IMR-90 (cell line): ENCODE measurements around the gene TOGARAM2. TPM values are rescaled to one million over a fixed set of nuclear protein-coding genes. Genes with fewer than 3 reads are reported as not detected.

ENCODE experiments used
- ATAC-seq: fragments of 200-7000 bp; cut with Tn5 transposase; 2 replicates; pipeline ENCODE4 v1.9.1; 2020; ENCODE audit warnings: low read depth, mild to moderate bottlenecking, moderate library complexity
- BruUV-seq: library from RNA; stranded (reverse); fragments of 400-500 nt; replicated peaks from 2 replicates; lab custom pipeline; 2021; lab: Mats Ljungman, UMichigan
- CTCF ChIA-PET: fragments of 300-600 bp; formaldehyde crosslinking; extraction: SDS; loops from one replicate; lab custom pipeline; 2021; ENCODE audit warnings: antibody characterized with exemption; lab: Yijun Ruan, JAX
- POLR2A ChIA-PET: fragments of 300-600 bp; sonication (Branson Sonifier 250); formaldehyde crosslinking; loops from one replicate; lab custom pipeline; 2022; ENCODE audit warnings: antibody characterized with exemption; ENCODE audit not compliant: unreplicated experiment; lab: Charles Lee
- DNase-seq: peaks from one replicate; pipeline ENCODE4 v3.0.0; 2013
- H2AFZ ChIP-seq: replicated peaks from 2 replicates; pipeline ENCODE3; 2013; ENCODE audit warnings: low read length, mild to moderate bottlenecking; ENCODE audit not compliant: poor library complexity
- H2AK5ac ChIP-seq: 2 replicates; pipeline ENCODE4 v1.6.1; 2013; ENCODE audit warnings: low read depth, low read length, inconsistent platforms
- H2AK9ac ChIP-seq: replicated peaks from 2 replicates; pipeline ENCODE3; 2013; ENCODE audit warnings: mild to moderate bottlenecking, low read depth, low read length, moderate library complexity; ENCODE audit not compliant: poor library complexity
- H2BK120ac ChIP-seq: 2 replicates; pipeline ENCODE4 v1.6.1; 2013; ENCODE audit warnings: low read depth, low read length, inconsistent platforms
- H2BK15ac ChIP-seq: 3 replicates; pipeline ENCODE4 v1.6.1; 2013; ENCODE audit warnings: low read depth, low read length, inconsistent platforms
- H2BK20ac ChIP-seq: 2 replicates; pipeline ENCODE4 v1.6.1; 2013; ENCODE audit warnings: low read depth, mild to moderate bottlenecking, inconsistent platforms, low read length, moderate library complexity
- H2BK5ac ChIP-seq: 2 replicates; pipeline ENCODE4 v1.6.1; 2013; ENCODE audit warnings: mild to moderate bottlenecking, low read depth, low read length, inconsistent platforms; ENCODE audit not compliant: poor library complexity, severe bottlenecking
- H3K14ac ChIP-seq: replicated peaks from 2 replicates; pipeline ENCODE4 v1.6.1; 2013; ENCODE audit warnings: low read depth, low read length, inconsistent platforms
- H3K18ac ChIP-seq: 2 replicates; pipeline ENCODE4 v1.6.1; 2013; ENCODE audit warnings: low read depth, low read length, control low read depth
- H3K23ac ChIP-seq: 2 replicates; pipeline ENCODE4 v1.6.1; 2013; ENCODE audit warnings: low read depth, low read length, inconsistent platforms
- H3K27ac ChIP-seq: 2 replicates; pipeline ENCODE4 v1.5.1; 2013; ENCODE audit warnings: mild to moderate bottlenecking, control low read depth, low read length; ENCODE audit not compliant: insufficient read depth
- H3K27me3 ChIP-seq: 2 replicates; pipeline ENCODE4 v1.6.1; 2013; ENCODE audit warnings: low read length; ENCODE audit not compliant: control insufficient read depth, insufficient read depth
- H3K36me3 ChIP-seq: 2 replicates; pipeline ENCODE4 v1.6.1; 2013; ENCODE audit warnings: low read length, mixed read lengths; ENCODE audit not compliant: control insufficient read depth, insufficient read depth
- H3K4ac ChIP-seq: 2 replicates; pipeline ENCODE4 v1.6.1; 2013; ENCODE audit warnings: low read depth, low read length, inconsistent platforms
- H3K4me1 ChIP-seq: 2 replicates; pipeline ENCODE4 v1.6.1; 2013; ENCODE audit warnings: low read length, mixed read lengths; ENCODE audit not compliant: control insufficient read depth, insufficient read depth
- H3K4me2 ChIP-seq: 2 replicates; pipeline ENCODE4 v1.6.1; 2013; ENCODE audit warnings: low read depth, mild to moderate bottlenecking, control low read depth, low read length, moderate library complexity
- H3K4me3 ChIP-seq: 2 replicates; pipeline ENCODE4 v1.5.1; 2013; ENCODE audit warnings: low read depth, mild to moderate bottlenecking, control low read depth, low read length, moderate library complexity; ENCODE audit not compliant: insufficient read depth
- H3K56ac ChIP-seq: 2 replicates; pipeline ENCODE4 v1.6.1; 2013; ENCODE audit warnings: low read length, inconsistent platforms; ENCODE audit not compliant: insufficient read depth; ENCODE audit errors: extremely low read depth
- H3K79me1 ChIP-seq, 2 experiments: 2 replicates each; pipeline ENCODE4 v1.6.1; 2013; ENCODE audit warnings: low read length in 2 of 2, inconsistent platforms in 1 of 2, low read depth in 1 of 2
- H3K9ac ChIP-seq: 2 replicates; pipeline ENCODE4 v1.6.1; 2013; ENCODE audit warnings: low read depth, low read length, control low read depth
- H3K9me1 ChIP-seq: 2 replicates; pipeline ENCODE4 v1.6.1; 2013; ENCODE audit warnings: low read length, inconsistent platforms; ENCODE audit not compliant: insufficient read depth
- H3K9me3 ChIP-seq: 2 replicates; pipeline ENCODE4 v1.6.1; 2013; ENCODE audit warnings: low read length; ENCODE audit not compliant: control insufficient read depth, insufficient read depth
- H4K20me1 ChIP-seq: 2 replicates; pipeline ENCODE4 v1.6.1; 2013; ENCODE audit warnings: low read length, inconsistent platforms; ENCODE audit not compliant: insufficient read depth
- H4K5ac ChIP-seq: 2 replicates; pipeline ENCODE4 v1.6.1; 2013; ENCODE audit warnings: mild to moderate bottlenecking, low read depth, low read length, control low read depth
- H4K8ac ChIP-seq, 2 experiments: 2 replicates each; pipeline ENCODE4 v1.6.1; 2013; ENCODE audit warnings: low read depth in 2 of 2, low read length in 2 of 2, control low read depth in 1 of 2, inconsistent platforms in 1 of 2
- H4K91ac ChIP-seq: 2 replicates; pipeline ENCODE4 v1.6.1; 2013; ENCODE audit warnings: low read depth, low read length, inconsistent platforms; ENCODE audit not compliant: insufficient read depth
- CTCF ChIP-seq: conservative IDR thresholded peaks from 2 replicates; pipeline ENCODE4 v1.5.1; 2012; ENCODE audit warnings: mild to moderate bottlenecking, low read depth, low read length, improper control_type of control experiment
- ELK1 ChIP-seq: fragments of 150-350 bp; IDR thresholded peaks from 2 replicates; pipeline ENCODE4 v1.6.1; 2016; ENCODE audit warnings: low read depth, mild to moderate bottlenecking, low read length, moderate library complexity, borderline replicate concordance
- MXI1 ChIP-seq: IDR thresholded peaks from 2 replicates; pipeline ENCODE4 v1.6.1; 2012; ENCODE audit warnings: low read depth, mild to moderate bottlenecking, low read length, moderate library complexity, borderline replicate concordance
- RAD21 ChIP-seq: IDR thresholded peaks from 2 replicates; pipeline ENCODE4 v1.6.1; 2012; ENCODE audit warnings: low read length, improper control_type of control experiment
- RCOR1 ChIP-seq: IDR thresholded peaks from 2 replicates; pipeline ENCODE4 v1.6.1; 2012; ENCODE audit warnings: mild to moderate bottlenecking, low read length, improper control_type of control experiment; ENCODE audit not compliant: insufficient replicate concordance
- SMC3 ChIP-seq: fragments of 150-350 bp; IDR thresholded peaks from 2 replicates; pipeline ENCODE4 v1.6.1; 2016; ENCODE audit warnings: low read depth, mild to moderate bottlenecking, antibody characterized with exemption, low read length, moderate library complexity
- WGBS, 2 experiments: methylation state at CpG; one replicate each; pipeline versions ENCODE4 v1.1.5 to v1.1.7; 2013; ENCODE audit warnings: missing lambda C conversion rate in 2 of 2; ENCODE audit not compliant: insufficient read length in 1 of 2; ENCODE audit errors: extremely low coverage in 2 of 2; 5-methylcytosine and 5-hydroxymethylcytosine counted together
- dilution Hi-C: fragments of 300-500 bp; cut with HindIII; formaldehyde crosslinking; loops from one replicate; pipeline ENCODE4 v1.14.3; 2018; ENCODE audit warnings: low sequenced_read_pairs; ENCODE audit not compliant: unreplicated experiment
- in situ Hi-C: fragments of 300-500 bp; cut with MboI; formaldehyde crosslinking; loops from 3 replicates; pipeline ENCODE4 v1.14.3; 2019; ENCODE audit warnings: low sequenced_read_pairs, inconsistent platforms, mixed read lengths
- intact Hi-C: fragments of 100-400 bp; cut with micrococcal nuclease; formaldehyde crosslinking; loops from 2 replicates; pipeline ENCODE4 v1.10.0; 2022
- polyA plus RNA-seq, 3 experiments: library from polyadenylated mRNA; depleted of rRNA; stranded (reverse); fragments of >200 nt; gene quantifications; 2 replicates each; pipeline ENCODE4 v1.2.3, GENCODE V29; 2012; ENCODE audit warnings: low replicate concordance in 1 of 3
- total RNA-seq: library from RNA; depleted of rRNA; stranded (reverse); fragments of >200 nt; gene quantifications from 2 replicates; pipeline ENCODE4 v1.2.3, GENCODE V29; 2012

TOGARAM2 gene
- total and polyA plus RNA-seq, 2 of the 4 experiments (the other 2 are of a cell fraction), result under 0.01 to 0.38 TPM

- Histone ChIP-seq H3K4ac (no peak overlapping the region; the same call in 1 of the 2 replicates), H3K9me1 (peaks cover 9% of the 10 kb centered on the region), H2AK9ac (peak overlapping the region; percentile 61), H3K18ac (no peak overlapping the region), H2AFZ (peak overlapping the region; percentile 80), H3K4me2 (no peak overlapping the region), H3K23ac (no peak overlapping the region), H3K27ac (no peak overlapping the region), H2BK5ac (no peak overlapping the region), H3K4me3 (no peak overlapping the region), H4K91ac (no peak overlapping the region), H3K79me1 (no peaks in the 10 kb centered on the region), H3K27me3 (peaks cover 4% of the 10 kb centered on the region; the same call in 1 of the 2 replicates), H4K8ac (no peak overlapping the region), H3K56ac (no peak overlapping the region), H2BK15ac (no peak overlapping the region), H2AK5ac (no peak overlapping the region), H3K9me3 (no peaks in the 10 kb centered on the region), H2BK120ac (no peak overlapping the region), H4K20me1 (no peaks in the 10 kb centered on the region; the same call in 1 of the 2 replicates), H3K36me3 (no peaks in the 10 kb centered on the region), H4K5ac (no peak overlapping the region), H3K9ac (no peak overlapping the region), H3K4me1 (peaks cover 18% of the 10 kb centered on the region), H2BK20ac (no peak overlapping the region), H3K14ac (0 out of 2 replicates have a peak overlapping the region, but pooled peaks have one; percentile 57)
- dilution Hi-C loops, result no loop called here
- intact Hi-C loops, result no loop called here
- POLR2A ChIA-PET, result no interaction called here
- WGBS, 2 experiments, result 69% methylated on average over 9 of the region's 13 CpGs; no CpG with 5 or more reads in 1 of the 2 experiments
- TF ChIP-seq RCOR1 (no peak), ELK1 (no peak), MXI1 (no peak), RAD21 (peak; percentile 24), CTCF (0 out of 2 replicates have a peak, but pooled peaks have one; percentile 25), SMC3 (0 out of 2 replicates have a peak, but pooled peaks have one; percentile 17)
- in situ Hi-C loops, result no loop called here
- DNase-seq, result peak; percentile 57
- no TSS peak for BruUV-seq
- peak; percentile 52 for ATAC-seq
- CTCF ChIA-PET, result interaction anchor here (0.6 kb wide), 2 partner anchors 106 to 247 kb away, joined by 3 read pairs; no protein-coding TSS in a partner anchor
These were observed 33.8 kb downstream of the TOGARAM2 start for GRCh38 chr2:29014811-29015421.
